Stimulated activated CD8-positive, alpha-beta memory T cell treated with anti-CD3 and anti-CD28 coated beads, Interleukin-2, amount 100 ng/mL, for 48 hours (primary cell): ENCODE results near the gene STX1B.

Source experiments
- DNase-seq, 2 donors: peaks; one replicate each; pipeline ENCODE4 v3.0.0-alpha.2; 2020; ENCODE audit warnings: low read depth in 2 of 2

The STX1B gene

DNA sequence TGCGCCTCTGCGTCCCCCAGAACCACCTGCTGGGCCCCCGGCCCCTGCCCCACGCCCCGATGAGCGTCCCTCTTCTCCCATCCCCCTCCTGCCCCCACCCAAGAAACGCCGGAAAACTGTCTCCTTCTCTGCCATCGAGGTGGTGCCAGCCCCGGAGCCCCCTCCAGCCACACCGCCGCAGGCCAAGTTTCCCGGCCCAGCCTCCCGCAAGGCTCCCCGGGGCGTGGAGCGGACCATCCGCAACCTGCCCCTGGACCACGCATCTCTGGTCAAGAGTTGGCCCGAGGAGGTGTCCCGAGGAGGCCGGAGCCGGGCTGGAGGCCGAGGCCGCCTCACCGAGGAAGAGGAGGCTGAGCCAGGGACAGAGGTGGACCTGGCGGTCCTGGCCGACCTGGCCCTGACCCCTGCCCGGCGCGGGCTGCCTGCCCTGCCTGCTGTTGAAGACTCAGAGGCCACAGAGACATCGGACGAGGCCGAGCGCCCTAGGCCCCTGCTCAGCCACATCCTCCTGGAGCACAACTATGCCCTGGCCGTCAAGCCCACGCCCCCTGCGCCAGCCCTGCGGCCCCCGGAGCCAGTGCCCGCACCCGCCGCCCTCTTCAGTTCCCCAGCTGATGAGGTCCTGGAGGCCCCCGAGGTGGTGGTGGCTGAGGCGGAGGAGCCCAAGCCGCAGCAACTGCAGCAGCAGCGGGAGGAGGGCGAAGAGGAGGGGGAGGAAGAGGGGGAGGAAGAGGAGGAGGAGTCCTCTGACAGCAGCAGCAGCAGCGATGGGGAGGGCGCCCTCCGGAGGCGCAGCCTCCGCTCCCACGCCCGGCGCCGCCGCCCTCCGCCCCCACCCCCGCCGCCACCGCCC lies 31.0 kb downstream of the STX1B start:
- no peak for DNase-seq

DNA sequence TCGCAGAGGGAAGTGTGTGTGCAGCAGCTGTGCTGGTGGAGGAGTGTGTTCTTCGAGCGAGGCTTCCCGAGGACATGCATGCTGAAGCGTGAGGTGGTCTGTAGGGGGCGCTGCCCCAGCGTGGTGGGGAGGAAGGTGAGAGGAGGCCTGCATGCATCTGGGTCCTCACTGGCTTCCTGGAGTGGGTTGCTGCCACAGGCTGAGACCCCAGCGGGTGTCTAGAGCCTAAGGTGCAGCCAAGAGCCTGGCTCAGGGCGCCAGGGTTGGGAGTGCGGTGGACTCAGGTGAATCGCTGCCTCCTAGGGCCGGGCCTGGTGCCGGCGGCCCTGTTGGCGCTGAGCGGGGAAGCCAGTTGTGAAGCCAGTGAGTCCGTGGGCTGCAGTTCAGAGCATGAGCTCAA lies 32.9 kb downstream of the STX1B start:
- DNase-seq, result peak in 1 of 2 donors; percentile 19

DNA sequence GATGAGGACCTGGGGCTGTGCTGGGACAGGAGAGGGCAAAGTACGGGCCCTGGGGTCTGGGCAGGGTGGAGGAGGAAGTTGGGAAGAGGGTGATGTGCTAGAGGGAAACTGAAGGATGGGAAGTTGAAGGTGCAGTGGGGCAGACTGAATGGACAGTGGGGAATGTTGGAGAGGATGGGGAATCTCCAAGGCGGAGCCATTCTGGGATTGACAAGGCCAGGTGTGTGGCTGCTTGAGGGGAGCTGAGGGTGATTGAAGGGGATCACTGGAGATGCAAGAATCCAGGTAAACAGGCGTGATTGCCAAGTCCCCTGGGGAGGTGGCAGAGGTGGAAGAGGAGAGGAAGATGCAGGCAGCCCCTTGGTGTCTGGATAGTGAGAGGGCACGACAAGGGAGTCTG lies 34.0 kb downstream of the STX1B start:
- DNase-seq, result no peak

DNA sequence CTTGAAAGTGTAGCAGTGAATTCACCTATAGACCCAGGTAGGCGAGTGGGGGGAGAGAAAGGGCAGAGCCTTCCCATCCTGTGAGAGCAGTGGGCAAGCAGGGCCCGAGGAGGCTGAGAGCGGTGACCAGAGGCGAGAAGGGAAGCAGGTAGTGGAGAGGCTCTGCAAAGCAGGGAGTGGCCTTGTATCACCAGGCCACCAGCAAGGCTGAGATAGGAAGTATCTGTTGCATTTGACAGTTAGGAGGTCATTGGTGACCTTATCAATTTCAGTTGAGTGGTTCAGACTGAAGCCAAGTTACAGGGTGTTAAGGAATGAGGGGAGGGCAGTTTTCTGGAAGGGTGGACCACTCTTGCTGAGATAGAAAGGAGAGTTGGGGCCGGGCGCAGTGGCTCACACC lies 36.1 kb downstream of the STX1B start:
- DNase-seq, result no peak

DNA sequence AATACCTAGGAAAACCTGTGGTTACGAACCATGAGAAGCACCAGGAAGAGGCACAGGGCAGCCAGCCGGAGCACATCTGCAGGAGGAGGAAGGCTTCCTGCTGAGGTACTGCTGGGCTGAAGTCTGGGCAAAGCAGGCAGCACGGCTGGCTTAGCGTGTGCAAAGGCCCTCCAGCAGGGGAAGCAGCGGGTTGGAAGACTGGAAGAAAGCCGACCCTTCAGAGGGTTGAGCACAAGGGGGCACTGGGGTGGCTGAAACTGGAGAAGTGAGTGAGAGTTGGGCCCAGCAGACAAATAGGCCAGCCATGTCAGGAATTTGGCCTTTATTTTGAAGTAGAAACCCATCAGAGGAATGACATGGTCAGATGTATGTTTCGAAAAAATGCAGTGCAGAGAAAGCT lies 37.6 kb downstream of the STX1B start:
- no peak for DNase-seq

DNA sequence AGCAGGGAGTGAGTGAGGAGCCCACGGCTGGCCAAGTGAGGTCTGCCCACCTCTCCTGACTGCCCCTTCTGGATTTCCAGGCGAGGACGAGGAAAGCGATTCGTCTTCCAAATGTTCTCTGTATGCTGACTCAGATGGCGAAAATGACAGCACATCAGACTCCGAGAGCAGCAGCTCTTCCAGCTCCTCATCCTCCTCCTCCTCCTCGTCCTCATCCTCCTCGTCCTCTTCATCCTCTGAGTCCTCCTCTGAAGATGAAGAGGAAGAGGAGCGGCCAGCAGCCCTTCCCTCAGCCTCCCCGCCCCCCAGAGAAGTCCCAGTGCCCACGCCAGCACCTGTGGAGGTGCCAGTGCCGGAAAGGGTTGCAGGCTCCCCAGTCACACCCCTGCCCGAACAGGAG lies 39.1 kb downstream of the STX1B start:
- no peak for DNase-seq

DNA sequence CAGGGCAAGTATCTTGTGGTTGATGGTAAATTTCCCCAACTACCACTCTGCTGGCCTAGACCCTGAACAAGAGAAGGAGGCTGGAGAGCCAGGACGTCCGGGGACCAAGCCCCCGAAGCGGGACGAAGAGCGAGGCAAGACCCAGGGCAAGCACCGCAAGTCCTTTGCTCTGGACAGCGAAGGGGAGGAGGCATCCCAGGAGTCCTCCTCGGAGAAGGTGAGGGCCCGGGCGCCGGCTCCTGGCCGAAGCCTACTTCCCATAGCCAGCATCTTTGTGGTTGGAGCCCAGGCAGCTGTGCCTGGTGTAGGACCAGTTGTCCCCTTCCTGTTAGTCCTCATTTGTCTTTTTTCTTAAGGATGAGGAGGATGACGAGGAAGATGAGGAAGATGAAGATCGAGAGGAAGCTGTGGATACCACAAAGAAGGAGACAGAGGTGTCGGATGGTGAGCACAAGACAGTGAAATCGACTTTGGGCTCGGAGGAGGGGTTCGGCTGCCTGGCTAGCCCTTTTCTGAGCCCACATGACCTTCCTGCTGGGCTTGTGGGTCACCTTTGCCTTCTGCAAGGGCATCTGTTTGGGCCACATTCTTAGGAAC lies 41.1 kb downstream of the STX1B start:
- DNase-seq, result no peak

DNA sequence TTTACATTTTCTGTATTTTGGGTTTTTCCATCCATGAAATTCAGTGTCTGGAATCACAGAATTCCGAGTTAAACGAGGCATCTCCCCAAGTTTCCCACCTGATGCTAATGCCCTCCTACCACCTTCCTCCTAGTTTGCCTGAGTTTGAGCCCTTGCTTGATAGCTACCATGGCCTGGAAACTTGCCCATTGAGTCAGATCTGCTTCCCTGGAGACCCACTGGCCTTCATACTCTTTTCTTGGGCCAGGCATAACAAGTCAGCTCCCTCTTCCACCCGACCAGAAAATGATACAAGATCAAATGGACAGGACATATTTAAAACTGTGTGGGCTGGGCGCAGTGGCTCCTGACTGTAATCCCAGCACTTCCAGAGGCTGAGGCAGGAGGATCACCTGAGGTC lies 42.6 kb downstream of the STX1B start:
- DNase-seq, result no peak

DNA sequence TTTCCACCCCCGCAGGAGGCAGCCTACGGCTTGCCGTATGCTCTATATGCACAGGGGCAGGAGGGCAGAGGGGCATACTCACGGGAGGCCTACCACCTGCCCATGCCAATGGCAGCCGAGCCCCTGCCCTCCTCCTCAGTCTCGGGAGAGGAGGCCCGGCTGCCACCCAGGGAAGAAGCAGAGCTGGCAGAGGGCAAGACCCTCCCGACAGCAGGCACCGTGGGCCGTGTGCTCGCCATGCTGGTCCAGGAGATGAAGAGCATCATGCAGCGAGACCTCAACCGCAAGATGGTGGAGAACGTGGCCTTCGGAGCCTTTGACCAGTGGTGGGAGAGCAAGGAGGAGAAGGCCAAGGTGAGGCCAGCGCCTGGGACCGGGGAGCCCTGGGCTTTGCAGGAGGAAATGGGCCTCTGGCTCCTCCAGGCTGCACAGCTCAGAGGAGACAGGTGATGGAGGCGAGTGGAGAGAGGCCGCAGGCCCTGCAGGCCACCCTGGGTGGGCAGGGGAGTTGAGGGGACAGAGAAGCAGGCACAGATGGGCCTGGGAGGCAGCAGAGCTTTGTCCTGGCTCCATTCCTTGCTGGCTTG lies 44.3 kb downstream of the STX1B start:
- DNase-seq, result no peak

DNA sequence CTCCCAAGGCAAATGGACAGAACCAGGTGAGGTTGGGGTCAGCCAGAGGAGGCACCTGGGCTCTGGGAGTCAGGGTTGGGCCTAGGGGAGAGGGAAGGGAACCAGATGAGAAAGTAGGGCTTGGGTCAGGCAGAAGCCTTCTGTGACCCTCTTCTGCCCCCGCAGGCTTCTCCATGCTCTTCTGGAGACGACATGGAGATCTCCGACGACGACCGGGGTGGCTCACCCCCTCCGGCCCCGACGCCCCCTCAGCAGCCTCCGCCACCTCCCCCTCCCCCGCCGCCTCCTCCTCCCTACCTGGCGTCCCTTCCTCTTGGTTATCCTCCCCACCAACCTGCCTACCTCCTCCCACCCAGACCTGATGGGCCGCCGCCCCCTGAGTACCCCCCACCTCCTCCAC lies 45.0 kb downstream of the STX1B start:
- DNase-seq, result no peak

DNA sequence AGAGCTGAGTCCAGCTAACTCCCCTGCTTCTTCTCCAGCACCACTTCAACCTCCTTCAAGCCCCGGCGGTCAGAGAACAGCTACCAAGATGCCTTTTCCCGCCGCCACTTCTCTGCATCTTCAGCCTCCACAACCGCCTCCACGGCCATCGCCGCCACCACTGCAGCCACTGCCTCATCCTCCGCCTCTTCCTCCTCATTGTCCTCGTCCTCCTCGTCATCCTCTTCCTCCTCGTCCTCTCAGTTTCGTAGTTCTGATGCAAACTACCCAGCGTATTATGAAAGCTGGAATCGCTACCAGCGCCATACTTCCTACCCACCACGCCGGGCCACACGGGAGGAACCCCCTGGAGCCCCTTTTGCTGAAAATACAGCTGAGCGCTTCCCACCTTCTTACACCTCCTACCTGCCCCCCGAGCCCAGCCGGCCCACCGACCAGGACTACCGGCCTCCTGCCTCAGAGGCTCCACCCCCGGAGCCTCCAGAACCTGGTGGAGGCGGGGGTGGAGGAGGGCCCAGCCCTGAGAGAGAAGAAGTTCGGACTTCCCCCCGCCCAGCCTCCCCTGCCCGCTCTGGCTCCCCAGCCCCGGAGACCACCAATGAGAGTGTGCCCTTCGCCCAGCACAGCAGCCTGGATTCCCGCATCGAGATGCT lies 45.7 kb downstream of the STX1B start:
- no peak for DNase-seq

DNA sequence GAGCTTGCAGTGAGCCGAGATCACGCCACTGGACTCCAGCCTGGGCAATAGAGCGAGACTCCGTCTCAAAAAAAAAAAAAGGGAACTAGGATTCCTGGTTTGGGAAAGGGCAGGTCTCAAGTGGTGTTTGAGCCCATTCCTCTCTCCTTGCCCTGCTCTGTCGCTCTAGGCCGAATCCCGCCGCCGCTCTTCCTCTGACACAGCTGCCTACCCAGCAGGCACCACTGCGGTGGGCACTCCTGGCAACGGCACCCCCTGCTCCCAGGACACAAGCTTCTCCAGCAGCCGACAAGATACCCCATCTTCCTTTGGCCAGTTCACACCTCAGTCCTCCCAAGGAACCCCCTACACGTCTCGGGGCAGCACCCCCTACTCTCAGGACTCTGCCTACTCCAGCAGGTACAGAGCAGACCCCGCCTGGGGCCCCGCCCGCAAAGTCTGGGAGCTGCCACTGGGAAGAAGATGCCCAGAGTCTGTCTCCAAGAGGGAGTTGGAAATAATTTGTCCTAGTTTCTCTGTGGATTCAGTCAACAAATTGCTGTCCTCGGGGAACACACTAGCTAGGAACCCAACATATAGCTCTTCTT lies 46.4 kb downstream of the STX1B start:
- no peak for DNase-seq

DNA sequence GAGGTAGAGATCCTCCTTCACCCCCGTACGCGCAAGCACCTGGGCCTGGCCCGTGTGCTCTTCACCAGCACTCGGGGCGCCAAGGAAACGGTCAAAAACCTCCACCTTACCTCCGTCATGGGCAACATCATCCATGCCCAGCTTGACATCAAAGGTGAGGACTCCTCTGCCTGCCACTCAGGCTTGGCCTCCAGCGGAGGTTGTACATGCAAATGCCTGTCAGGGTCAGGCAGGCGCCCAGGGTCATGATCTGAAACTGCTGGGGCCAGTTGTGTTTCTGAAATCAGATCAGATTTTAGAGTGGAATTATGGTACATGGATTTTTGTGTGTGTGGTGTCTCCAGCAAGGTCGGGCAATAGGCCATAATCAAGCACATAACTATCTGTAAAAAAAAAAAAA lies 49.1 kb downstream of the STX1B start:
- DNase-seq, result no peak

DNA sequence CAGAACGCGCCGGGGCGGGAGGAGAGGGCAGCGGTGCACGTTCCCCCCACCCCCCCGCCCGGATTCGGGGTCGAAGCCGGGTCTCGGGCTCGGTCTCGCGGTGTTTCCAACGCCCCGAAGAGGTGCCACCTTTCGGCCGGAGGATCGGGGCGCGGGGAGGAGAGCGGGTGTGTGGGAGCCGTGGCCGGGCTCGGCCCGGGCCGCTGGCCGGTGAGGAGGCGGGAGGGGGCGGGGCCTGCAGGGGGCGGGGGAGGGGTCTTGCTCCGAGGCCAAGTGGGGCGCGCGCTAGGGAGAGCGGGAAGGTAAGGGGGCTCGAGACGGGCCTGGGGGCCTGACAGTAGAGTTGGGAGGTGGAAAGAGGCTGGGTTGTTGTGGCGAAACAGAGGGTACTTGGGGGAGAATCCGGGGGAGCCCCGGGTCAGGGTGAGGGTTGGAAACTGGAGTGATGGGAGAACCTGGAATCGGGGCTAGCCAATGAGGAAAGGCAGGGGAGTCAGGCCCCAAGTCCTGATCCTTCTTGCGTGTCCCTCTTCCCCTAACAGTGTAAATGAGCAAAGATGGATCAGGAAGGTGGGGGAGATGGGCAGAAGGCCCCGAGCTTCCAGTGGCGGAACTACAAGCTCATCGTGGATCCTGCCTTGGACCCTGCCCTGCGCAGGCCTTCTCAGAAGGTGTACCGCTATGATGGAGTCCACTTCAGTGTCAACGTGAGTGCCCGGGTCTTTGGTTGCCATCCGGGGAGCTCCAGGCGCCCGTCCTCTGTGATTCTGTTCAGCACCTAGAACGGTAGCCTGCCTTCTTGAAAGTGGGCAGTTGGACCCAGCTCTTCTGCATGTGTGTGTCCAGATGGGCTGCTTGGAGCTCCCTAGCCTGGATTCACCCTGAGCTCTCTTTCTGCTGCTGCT lies 52.0 kb downstream of the STX1B start:
- DNase-seq, result no peak

DNA sequence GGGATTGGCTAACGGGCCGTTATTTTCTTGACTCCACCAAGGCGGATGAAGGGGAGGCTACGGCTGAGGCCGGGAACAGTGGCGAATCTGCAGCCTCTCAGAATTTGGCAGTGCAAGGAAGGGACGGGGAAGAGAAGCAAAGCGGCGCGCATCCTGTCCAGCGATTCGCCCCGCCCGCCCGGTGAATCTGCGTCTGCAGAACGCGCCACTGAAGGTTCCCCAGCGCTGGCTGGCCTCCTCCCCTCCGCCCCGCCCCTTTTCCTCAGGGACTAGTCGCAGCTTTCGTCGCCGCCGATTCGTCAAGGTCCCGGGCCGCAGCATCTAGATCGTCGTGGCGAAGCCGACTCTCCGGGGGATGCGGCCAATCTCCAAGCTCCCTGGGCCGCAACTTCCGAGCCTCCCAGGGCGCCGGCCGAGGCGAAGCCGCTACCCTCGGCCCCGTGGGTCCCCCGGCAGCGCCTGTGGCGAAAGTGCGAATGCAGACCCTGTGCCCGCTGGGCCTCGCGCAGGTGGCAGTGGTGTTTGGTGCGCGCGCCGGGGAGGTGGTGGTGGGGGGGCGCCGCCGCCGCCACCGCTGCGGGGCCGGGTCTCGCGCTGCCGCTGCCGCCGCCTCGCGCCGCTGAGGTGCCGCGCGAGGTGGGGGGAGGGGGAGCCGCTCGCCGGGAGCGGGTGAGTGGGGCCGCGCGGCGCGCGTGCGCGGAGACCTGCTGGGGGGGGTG lies 52.8 kb downstream of the STX1B start, which contains the start of gene SETD1A:
SETD1A (plus strand) TSS at position 299 of the 719 bp plus-strand sequence. CDS start 978 bp downstream, outside the sequence.
- DNase-seq, result peak; percentile 92 to 98

DNA sequence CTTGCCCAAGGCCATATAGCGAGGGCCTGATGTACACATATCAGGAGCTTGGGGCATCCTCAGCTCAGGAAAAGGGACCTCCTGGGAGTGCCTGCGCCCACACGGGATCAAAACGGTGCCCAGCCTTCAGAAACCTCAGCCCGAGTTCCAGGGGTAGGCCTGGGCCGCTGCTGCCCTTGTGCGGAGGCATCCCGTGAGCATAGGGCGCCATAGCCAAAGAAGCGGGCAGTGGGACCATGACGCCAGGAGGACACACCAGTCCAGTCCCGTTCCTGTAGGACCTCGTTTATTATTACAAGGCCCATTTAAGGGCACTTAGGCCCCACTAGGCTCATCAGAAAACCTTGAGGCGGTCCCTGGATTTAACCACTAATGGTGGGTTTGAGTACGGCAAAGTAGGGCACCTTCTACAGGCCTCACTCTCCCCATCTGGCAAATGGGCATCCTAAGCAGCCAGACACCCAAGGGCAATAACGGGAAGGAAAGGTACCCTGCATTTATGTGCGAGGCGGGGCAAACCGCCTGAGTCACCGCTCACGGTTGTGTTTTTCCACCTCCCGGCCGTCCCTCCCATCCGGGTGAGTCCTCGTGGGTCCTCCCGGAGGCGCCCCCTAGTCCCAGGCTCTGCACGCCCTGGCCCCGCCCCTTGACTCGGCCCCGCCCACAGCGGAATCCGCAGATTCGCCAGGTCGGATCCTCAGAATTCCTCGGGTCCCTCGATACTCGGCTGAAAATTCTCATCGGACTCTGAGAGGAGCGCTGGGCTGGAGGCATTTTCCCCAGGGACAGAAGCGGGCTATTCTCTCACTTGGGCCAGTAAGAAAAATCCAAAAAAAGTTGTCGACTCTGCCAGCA lies 53.6 kb downstream of the STX1B start:
- DNase-seq, result peak; percentile 89 to 91

DNA sequence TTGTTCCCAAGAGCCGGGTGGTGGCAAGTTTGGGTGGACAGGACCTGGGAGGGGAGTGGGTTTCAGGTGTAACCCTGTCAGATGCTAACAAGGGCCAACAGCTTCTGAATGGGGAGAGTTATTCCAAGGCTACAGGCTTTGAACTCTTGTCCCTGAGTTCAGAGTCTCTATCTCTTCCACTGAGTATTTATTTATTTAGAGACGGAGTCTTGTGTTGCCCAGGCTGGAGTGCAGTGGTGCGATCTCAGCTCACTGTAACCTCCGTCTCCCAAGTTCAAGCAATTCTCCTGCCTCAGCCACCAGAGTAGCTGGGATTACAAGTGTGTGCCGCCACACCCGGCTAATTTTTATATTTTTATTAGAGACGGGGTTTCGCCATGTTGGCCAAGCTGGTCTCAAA lies 55.4 kb downstream of the STX1B start:
- DNase-seq, result no peak

DNA sequence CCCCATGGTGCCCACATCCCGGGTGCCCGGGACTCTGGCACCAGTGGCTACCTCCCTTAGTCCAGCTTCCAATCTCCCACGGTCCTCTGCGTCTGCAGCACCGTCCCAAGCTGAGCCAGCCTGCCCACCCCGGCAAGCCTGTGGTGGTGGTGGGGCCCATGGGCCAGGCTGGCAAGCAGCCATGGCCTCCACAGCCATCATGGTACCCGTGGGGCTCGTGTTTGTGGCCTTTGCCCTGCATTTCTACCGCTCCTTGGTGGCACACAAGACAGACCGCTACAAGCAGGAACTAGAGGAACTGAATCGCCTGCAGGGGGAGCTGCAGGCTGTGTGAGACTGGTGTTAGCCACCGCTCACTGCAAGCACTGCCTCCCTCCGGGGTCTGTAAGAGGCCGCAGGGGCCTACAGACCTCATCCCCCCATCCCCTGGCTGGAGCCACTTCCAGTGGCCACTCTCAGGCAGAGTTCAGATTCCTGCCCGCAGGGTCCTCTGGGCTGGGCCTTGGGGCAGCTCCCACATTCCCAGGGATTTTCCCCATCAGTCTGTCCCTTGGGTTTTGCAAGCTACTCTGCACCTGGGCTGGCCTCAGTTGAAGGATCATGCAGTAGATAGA lies 56.8 kb downstream of the STX1B start:
- DNase-seq, result peak; percentile 55 to 56

DNA sequence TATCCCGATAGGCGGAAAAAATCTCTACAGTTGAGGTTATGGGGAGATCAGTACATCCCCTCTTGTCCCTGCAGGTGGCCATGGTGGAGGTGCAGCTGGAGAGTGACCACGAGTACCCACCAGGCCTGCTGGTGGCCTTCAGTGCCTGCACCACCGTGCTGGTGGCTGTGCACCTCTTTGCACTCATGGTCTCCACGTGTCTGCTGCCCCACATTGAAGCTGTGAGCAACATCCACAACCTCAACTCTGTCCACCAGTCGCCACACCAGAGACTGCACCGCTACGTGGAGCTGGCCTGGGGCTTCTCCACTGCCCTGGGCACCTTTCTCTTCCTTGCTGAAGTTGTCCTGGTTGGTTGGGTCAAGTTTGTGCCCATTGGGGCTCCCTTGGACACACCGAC lies 57.3 kb downstream of the STX1B start:
- DNase-seq, result no peak
